Measurements from ENCODE around the gene EPSTI1. TPM values are rescaled to one million over a fixed set of nuclear protein-coding genes. Genes with fewer than 3 reads are reported as not detected.

Gene EPSTI1
- total and polyA plus RNA-seq, 5 experiments from 2014 or later: 10.1 to 12.8 (median 10.8) TPM

DNA sequence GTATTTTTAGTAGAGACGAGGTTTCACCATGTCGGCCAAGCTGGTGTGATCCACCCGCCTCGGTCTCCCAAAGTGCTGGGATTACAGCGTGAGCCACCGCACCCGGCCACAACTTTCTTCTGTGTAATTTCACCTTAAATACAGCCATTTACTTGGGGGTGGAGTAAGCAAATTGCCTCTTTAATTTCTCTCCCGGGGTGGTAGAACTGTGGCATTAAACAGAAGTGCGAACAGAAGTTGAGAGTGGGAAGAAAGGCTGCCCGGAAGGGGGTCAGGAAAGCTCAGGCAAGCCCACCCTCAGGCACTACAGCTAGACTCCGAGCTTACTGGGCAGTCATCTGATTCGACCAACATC is 30.9 kb upstream of the EPSTI1 start:
- Mint-ChIP-seq H3K36me3 (peaks cover 0 to 6% (median under 1%) of the 10 kb centered on the region in 3 donors), H3K9me3 (no peaks in the 10 kb centered on the region), H3K27ac (peak overlapping the region; percentile 21 to 99 (median 98)), H3K4me3 (peak overlapping the region; percentile 90 to 99 (median 96)), H3K4me1 (peaks cover 10 to 33% (median 18%) of the 10 kb centered on the region in 4 donors), H3K27me3 (no peaks in the 10 kb centered on the region)
- DNase-seq (no peak), ATAC-seq (no peak)
- POLR2A ChIA-PET: interaction anchor here (0.8 to 3.1 kb wide), 6 partner anchors 9 to 75 kb away, joined by 3 to 24 read pairs (median 4); partner anchors contain the start of gene EPSTI1

GRCh38 chr13:43021926-43022670 is 30.1 kb upstream of the EPSTI1 start:
- H3K27ac Mint-ChIP-seq: no peak overlapping the region
- H3K36me3 Mint-ChIP-seq: no peaks in the 10 kb centered on the region
- no peaks in the 10 kb centered on the region for H3K27me3 Mint-ChIP-seq
- H3K9me3 Mint-ChIP-seq: no peaks in the 10 kb centered on the region
- peak overlapping the region in 3 of 10 donors; percentile 2 to 99 (median 59) for H3K4me3 Mint-ChIP-seq
- ATAC-seq (no peak), DNase-seq (no peak)
- peaks cover 10 to 29% (median 18%) of the 10 kb centered on the region in 4 donors for H3K4me1 Mint-ChIP-seq
- POLR2A ChIA-PET: interaction anchor here (3.1 kb wide), 1 partner anchor 30 kb away, joined by 24 read pairs; the partner anchor contains the start of gene EPSTI1

- POLR2A ChIA-PET: no interaction called here
These were observed 28.8 kb upstream of the EPSTI1 start for GRCh38 chr13:43020794-43021193.

GRCh38 chr13:43019811-43020210 is 27.8 kb upstream of the EPSTI1 start:
- Mint-ChIP-seq H3K4me1 (peaks cover 7 to 18% (median 9%) of the 10 kb centered on the region in 4 donors), H3K27ac (no peak overlapping the region), H3K4me3 (no peak overlapping the region), H3K36me3 (no peaks in the 10 kb centered on the region), H3K9me3 (no peaks in the 10 kb centered on the region), H3K27me3 (no peaks in the 10 kb centered on the region)
- POLR2A ChIA-PET: no interaction called here
- DNase-seq (no peak), ATAC-seq (no peak)

More at GRCh38 chr13:43020794-43021193, 28.8 kb upstream of the EPSTI1 start:
- no peak overlapping the region for H3K27ac Mint-ChIP-seq
- H3K4me1 Mint-ChIP-seq: peaks cover 10 to 26% (median 16%) of the 10 kb centered on the region in 4 donors
- H3K27me3 Mint-ChIP-seq: no peaks in the 10 kb centered on the region
- no peak for ATAC-seq
- H3K36me3 Mint-ChIP-seq: no peaks in the 10 kb centered on the region
- H3K4me3 Mint-ChIP-seq: no peak overlapping the region
- DNase-seq: no peak
- no peaks in the 10 kb centered on the region for H3K9me3 Mint-ChIP-seq

GRCh38 chr13:43016226-43016625 is 24.2 kb upstream of the EPSTI1 start:
- no peaks in the 10 kb centered on the region for H3K4me1 Mint-ChIP-seq
- DNase-seq: no peak
- H3K27ac Mint-ChIP-seq: peak overlapping the region in 1 of 10 donors; percentile 40
- H3K36me3 Mint-ChIP-seq: no peaks in the 10 kb centered on the region
- no peak overlapping the region for H3K4me3 Mint-ChIP-seq
- no peaks in the 10 kb centered on the region for H3K9me3 Mint-ChIP-seq
- peaks cover 0 to 1% (median 0%) of the 10 kb centered on the region in 5 donors for H3K27me3 Mint-ChIP-seq
- POLR2A ChIA-PET: no interaction called here
- ATAC-seq: no peak

GRCh38 chr13:43014162-43014561 is 22.1 kb upstream of the EPSTI1 start:
- POLR2A ChIA-PET: interaction anchor here (0.6 to 1.0 kb wide), 2 partner anchors 9 to 24 kb away, joined by 4 to 5 read pairs; partner anchors contain the start of gene DNAJC15
- DNase-seq (no peak), ATAC-seq (no peak)
- Mint-ChIP-seq H3K4me3 (no peak overlapping the region), H3K27ac (no peak overlapping the region), H3K36me3 (no peaks in the 10 kb centered on the region), H3K27me3 (peaks cover 0 to 1% (median 0%) of the 10 kb centered on the region in 5 donors), H3K9me3 (no peaks in the 10 kb centered on the region), H3K4me1 (no peaks in the 10 kb centered on the region)

- DNase-seq: no peak
- Mint-ChIP-seq H3K4me3 (no peak overlapping the region), H3K36me3 (no peaks in the 10 kb centered on the region), H3K9me3 (no peaks in the 10 kb centered on the region), H3K27me3 (peaks cover 0 to 3% (median 0%) of the 10 kb centered on the region in 5 donors), H3K27ac (no peak overlapping the region), H3K4me1 (peaks cover 0 to 5% (median 0%) of the 10 kb centered on the region in 4 donors)
- POLR2A ChIA-PET: no interaction called here
- ATAC-seq: no peak
These were observed 17.5 kb upstream of the EPSTI1 start for GRCh38 chr13:43009506-43009905.

DNA sequence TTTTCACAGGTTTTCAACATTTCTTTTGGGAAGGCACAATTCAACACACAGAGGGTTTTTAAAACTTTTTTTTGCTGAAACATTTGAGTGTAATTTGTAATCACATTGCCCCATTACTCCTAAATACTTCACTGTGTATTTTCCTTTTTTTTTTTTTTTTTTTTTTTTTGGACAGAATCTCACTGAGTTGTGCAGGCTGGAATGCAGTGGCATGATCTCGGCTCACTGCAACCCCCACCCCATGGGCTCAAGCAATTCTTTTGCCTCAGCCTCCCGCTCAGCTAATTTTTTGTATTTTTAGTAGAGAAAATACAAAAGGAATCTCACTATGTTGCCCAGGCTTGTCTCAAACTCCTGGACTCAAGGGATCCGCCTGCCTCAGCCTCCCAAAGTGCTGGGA is 16.6 kb upstream of the EPSTI1 start:
- Mint-ChIP-seq H3K27me3 (peaks cover 0 to 3% (median 0%) of the 10 kb centered on the region in 5 donors), H3K9me3 (no peaks in the 10 kb centered on the region), H3K36me3 (no peaks in the 10 kb centered on the region), H3K27ac (no peak overlapping the region), H3K4me3 (no peak overlapping the region), H3K4me1 (peaks cover 0 to 5% (median 0%) of the 10 kb centered on the region in 4 donors)
- POLR2A ChIA-PET: interaction anchor here (1.0 kb wide), 1 partner anchor 14 kb away, joined by 3 read pairs; the partner anchor contains the start of gene DNAJC15
- DNase-seq: no peak
- no peak for ATAC-seq

- Mint-ChIP-seq H3K27ac (peak overlapping the region in 1 of 10 donors; percentile 6), H3K27me3 (peaks cover 0 to 3% (median 0%) of the 10 kb centered on the region in 5 donors), H3K4me3 (no peak overlapping the region), H3K9me3 (peaks cover 0 to 11% (median 5%) of the 10 kb centered on the region in 9 donors), H3K36me3 (peaks cover 0 to 11% (median 5%) of the 10 kb centered on the region in 3 donors), H3K4me1 (peaks cover 0 to 5% (median under 1%) of the 10 kb centered on the region in 4 donors)
- ATAC-seq: no peak
- DNase-seq: no peak
- POLR2A ChIA-PET: interaction anchor here (0.6 kb wide), 1 partner anchor 17 kb away, joined by 3 read pairs; no protein-coding TSS in a partner anchor
These were observed 15.0 kb upstream of the EPSTI1 start for GRCh38 chr13:43006893-43007631.

- no peak overlapping the region for H3K27ac Mint-ChIP-seq
- peaks cover 0 to 14% (median 8%) of the 10 kb centered on the region in 3 donors for H3K36me3 Mint-ChIP-seq
- no peak overlapping the region for H3K4me3 Mint-ChIP-seq
- DNase-seq (no peak), ATAC-seq (no peak)
- peaks cover 0 to 7% (median 3%) of the 10 kb centered on the region in 4 donors for H3K4me1 Mint-ChIP-seq
- POLR2A ChIA-PET: no interaction called here
- peaks cover 0 to 13% (median 6%) of the 10 kb centered on the region in 9 donors for H3K9me3 Mint-ChIP-seq
- H3K27me3 Mint-ChIP-seq: peaks cover 0 to 3% (median 0%) of the 10 kb centered on the region in 5 donors
These were observed 13.6 kb upstream of the EPSTI1 start for GRCh38 chr13:43005460-43006236.

DNA sequence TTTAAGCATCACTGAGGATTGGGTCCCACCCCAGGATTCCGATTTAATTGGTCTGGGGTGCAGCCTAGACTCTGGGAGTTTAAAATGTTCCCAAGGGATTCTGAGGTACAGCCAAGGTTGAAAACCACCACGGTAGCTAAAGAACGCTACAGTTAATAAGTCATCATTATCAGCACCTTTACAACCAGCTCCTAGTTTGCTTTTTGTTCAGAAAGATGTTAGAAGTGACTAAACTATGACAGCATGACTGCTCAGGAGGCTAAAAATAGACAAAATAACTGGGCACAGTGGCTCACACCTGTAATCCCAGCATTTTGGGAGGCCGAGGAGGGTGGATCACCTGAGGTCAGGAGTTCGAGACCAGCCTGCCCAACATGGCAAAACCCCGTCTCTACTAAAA is 11.7 kb upstream of the EPSTI1 start:
- POLR2A ChIA-PET: interaction anchor here (0.8 to 1.0 kb wide), 2 partner anchors 11 to 20 kb away, joined by 3 read pairs; partner anchors contain the start of genes DNAJC15 and EPSTI1
- DNase-seq: no peak
- peaks cover 0 to 7% (median 3%) of the 10 kb centered on the region in 4 donors for H3K4me1 Mint-ChIP-seq

GRCh38 chr13:43003010-43003409 is 11.0 kb upstream of the EPSTI1 start:
- DNase-seq: no peak
- Mint-ChIP-seq H3K27me3 (peaks cover 0 to 3% (median 0%) of the 10 kb centered on the region in 5 donors), H3K4me3 (no peak overlapping the region), H3K4me1 (peaks cover 0 to 7% (median 3%) of the 10 kb centered on the region in 4 donors), H3K36me3 (peaks cover 0 to 14% (median 8%) of the 10 kb centered on the region in 3 donors), H3K27ac (no peak overlapping the region), H3K9me3 (peaks cover 0 to 13% (median 6%) of the 10 kb centered on the region in 9 donors)
- no peak for ATAC-seq
- POLR2A ChIA-PET: interaction anchor here (0.8 kb wide), 1 partner anchor 11 kb away, joined by 3 read pairs; the partner anchor contains the start of gene EPSTI1

More for the DNA sequence above, 11.7 kb upstream of the EPSTI1 start:
- Mint-ChIP-seq H3K9me3 (peaks cover 0 to 13% (median 6%) of the 10 kb centered on the region in 9 donors), H3K27me3 (peaks cover 0 to 3% (median 0%) of the 10 kb centered on the region in 5 donors), H3K36me3 (peaks cover 0 to 14% (median 8%) of the 10 kb centered on the region in 3 donors), H3K27ac (no peak overlapping the region), H3K4me3 (no peak overlapping the region)
- no peak for ATAC-seq

All from naive thymus-derived CD8-positive, alpha-beta T cell (primary cell).